CD4-positive, alpha-beta T cell (primary cell): ENCODE results near the gene IFFO2. TPM values are rescaled to one million over a fixed set of nuclear protein-coding genes. Genes with fewer than 3 reads are reported as not detected.

Experiments
- ATAC-seq: fragments of 200-7000 bp; cut with Tn5 transposase; one replicate; pipeline ENCODE4 v1.10.0; 2022; ENCODE audit warnings: mild to moderate bottlenecking; ENCODE audit not compliant: poor library complexity
- CTCF ChIA-PET: fragments of 350-600 bp; sonication (Branson Sonifier 250); formaldehyde crosslinking; loops from one replicate; lab custom pipeline; 2021; ENCODE audit warnings: antibody characterized with exemption, inconsistent platforms; lab: Charles Lee
- POLR2A ChIA-PET: fragments of 350-600 bp; sonication (Branson Sonifier 250); formaldehyde crosslinking; loops from one replicate; lab custom pipeline; 2021; ENCODE audit warnings: antibody characterized with exemption, inconsistent platforms; lab: Charles Lee
- DNase-seq, 14 experiments: peaks; one replicate each; pipeline ENCODE4 v3.0.0-alpha.2; 2013 to 2020; ENCODE audit warnings: mixed read lengths in 2 of 14
- H3K27ac ChIP-seq, 2 donors: one replicate each; pipeline versions ENCODE4 v1.5.1 to v1.7.0; 2013; ENCODE audit warnings: low read length in 2 of 2, low read depth in 1 of 2, mild to moderate bottlenecking in 1 of 2
- H3K27me3 ChIP-seq, 2 experiments: 1 replicate in 1 of 2; 2 replicates in 1 of 2; pipeline versions ENCODE4 v1.6.1 to v1.7.0; 2013; ENCODE audit warnings: low read length in 2 of 2, control low read depth in 1 of 2, mild to moderate bottlenecking in 1 of 2, moderate library complexity in 1 of 2; ENCODE audit not compliant: insufficient read depth in 2 of 2, control insufficient read depth in 1 of 2
- H3K36me3 ChIP-seq: one replicate; pipeline ENCODE4 v1.6.1; 2013; ENCODE audit warnings: low read length, control low read depth; ENCODE audit not compliant: insufficient read depth
- H3K4me1 ChIP-seq: one replicate; pipeline ENCODE4 v1.6.1; 2013; ENCODE audit warnings: low read length, control low read depth; ENCODE audit not compliant: insufficient read depth
- H3K4me3 ChIP-seq: one replicate; pipeline ENCODE4 v1.5.1; 2013; ENCODE audit warnings: mild to moderate bottlenecking, low read length, moderate library complexity
- H3K9me3 ChIP-seq, 2 experiments: 1 replicate in 1 of 2; 2 replicates in 1 of 2; pipeline versions ENCODE4 v1.6.1 to v1.7.0; 2013; ENCODE audit warnings: low read length in 2 of 2, mild to moderate bottlenecking in 2 of 2, control low read depth in 1 of 2, moderate library complexity in 1 of 2; ENCODE audit not compliant: control insufficient read depth in 1 of 2, insufficient read depth in 1 of 2
- H3K27ac Mint-ChIP-seq: one replicate; pipeline ENCODE4 v1.8.0; 2020; ENCODE audit warnings: mixed read lengths
- H3K27me3 Mint-ChIP-seq: one replicate; pipeline ENCODE4 v1.8.0; 2021; ENCODE audit warnings: mixed read lengths
- H3K36me3 Mint-ChIP-seq: one replicate; pipeline ENCODE4 v1.8.0; 2021; ENCODE audit warnings: low read depth, mixed read lengths
- H3K4me1 Mint-ChIP-seq: one replicate; pipeline ENCODE4 v1.8.0; 2021; ENCODE audit warnings: low read depth, mixed read lengths
- H3K4me3 Mint-ChIP-seq: one replicate; pipeline ENCODE4 v1.8.0; 2020; ENCODE audit warnings: mild to moderate bottlenecking, mixed read lengths
- H3K9me3 Mint-ChIP-seq: one replicate; pipeline ENCODE4 v1.8.0; 2020; ENCODE audit warnings: mixed read lengths
- CTCF ChIP-seq: fragments of 200-600 bp; IDR thresholded peaks from one replicate; pipeline ENCODE4 v1.8.0; 2022; ENCODE audit warnings: antibody characterized with exemption, mild to moderate bottlenecking
- intact Hi-C, 2 experiments: fragments of 100-400 bp; cut with DNase I in 1 of 2; cut with micrococcal nuclease in 1 of 2; formaldehyde crosslinking; loops; one replicate each; pipeline versions ENCODE4 v1.15.1 to v1.9.0; 2023 to 2025; cut with DNase I, micrococcal nuclease
- total RNA-seq, 174 experiments: library from RNA in 2 of 174; stranded (reverse) in 2 of 174; gene quantifications; one replicate each; pipeline ENCODE4 v1.2.3 and lab custom pipeline; 2021 to 2026

Gene IFFO2
- total RNA-seq, 2 experiments from 2014 or later = 106 to 112 TPM

- POLR2A ChIA-PET = interaction anchor here (0.7 to 7.7 kb wide), 10 partner anchors 7 to 152 kb away, joined by 3 to 150 read pairs (median 6); partner anchors contain the start of gene IFFO2
- Histone ChIP-seq H3K27me3 (no peaks in the 10 kb centered on the region), H3K9me3 (no peaks in the 10 kb centered on the region), H3K36me3 (peaks cover 28% of the 10 kb centered on the region), H3K27ac (peak overlapping the region in 1 of 2 donors; percentile 45), H3K4me3 (no peak overlapping the region), H3K4me1 (peaks cover 66% of the 10 kb centered on the region)
- CTCF ChIA-PET = interaction anchor here (0.6 to 2.5 kb wide), 4 partner anchors 10 to 33 kb away, joined by 3 to 12 read pairs (median 4); partner anchors contain the start of gene IFFO2
- H3K4me3 Mint-ChIP-seq = peak overlapping the region; percentile 62
- TF ChIP-seq CTCF = no peak
- peaks cover 70% of the 10 kb centered on the region for H3K4me1 Mint-ChIP-seq
- peak overlapping the region; percentile 68 for H3K27ac Mint-ChIP-seq
- no peaks in the 10 kb centered on the region for H3K27me3 Mint-ChIP-seq
- H3K36me3 Mint-ChIP-seq = peaks cover 26% of the 10 kb centered on the region
- no peaks in the 10 kb centered on the region for H3K9me3 Mint-ChIP-seq
- ATAC-seq = no peak
- intact Hi-C loops = no loop called here
- no peak for DNase-seq
These were observed 33.4 kb downstream of the IFFO2 start for GRCh38 chr1:18922848-18923755.

- no peak for ATAC-seq
These were observed 34.2 kb downstream of the IFFO2 start for GRCh38 chr1:18922319-18922726.

More at GRCh38 chr1:18922319-18922726, 34.2 kb downstream of the IFFO2 start:
- Mint-ChIP-seq H3K4me1 (peaks cover 64% of the 10 kb centered on the region), H3K27me3 (no peaks in the 10 kb centered on the region), H3K36me3 (peaks cover 29% of the 10 kb centered on the region), H3K4me3 (no peak overlapping the region), H3K9me3 (no peaks in the 10 kb centered on the region), H3K27ac (no peak overlapping the region)
- peaks cover 36% of the 10 kb centered on the region for H3K36me3 ChIP-seq
- peak overlapping the region in 1 of 2 donors; percentile 11 for H3K27ac ChIP-seq
- H3K27me3 ChIP-seq = no peaks in the 10 kb centered on the region
- intact Hi-C loops = no loop called here
- DNase-seq = no peak
- peaks cover 58% of the 10 kb centered on the region for H3K4me1 ChIP-seq
- no peaks in the 10 kb centered on the region for H3K9me3 ChIP-seq
- ChIA-PET CTCF (interaction anchor here (1.6 to 2.5 kb wide), 2 partner anchors 9 to 15 kb away, joined by 3 to 9 read pairs; no protein-coding TSS in a partner anchor), POLR2A (interaction anchor here (7.7 kb wide), 1 partner anchor 34 kb away, joined by 150 read pairs; the partner anchor contains the start of gene IFFO2)
- no peak for TF ChIP-seq CTCF
- no peak overlapping the region for H3K4me3 ChIP-seq
